ENCODE data around the gene NFYC. TPM values are rescaled to one million over a fixed set of nuclear protein-coding genes. Genes with fewer than 3 reads are reported as not detected.
A peak's percentile ranks its signal among the peaks of the same experiment; 100 is the strongest.

NFYC gene
- total RNA-seq, 1 donor from 2014 or later, result 75.9 TPM

DNA sequence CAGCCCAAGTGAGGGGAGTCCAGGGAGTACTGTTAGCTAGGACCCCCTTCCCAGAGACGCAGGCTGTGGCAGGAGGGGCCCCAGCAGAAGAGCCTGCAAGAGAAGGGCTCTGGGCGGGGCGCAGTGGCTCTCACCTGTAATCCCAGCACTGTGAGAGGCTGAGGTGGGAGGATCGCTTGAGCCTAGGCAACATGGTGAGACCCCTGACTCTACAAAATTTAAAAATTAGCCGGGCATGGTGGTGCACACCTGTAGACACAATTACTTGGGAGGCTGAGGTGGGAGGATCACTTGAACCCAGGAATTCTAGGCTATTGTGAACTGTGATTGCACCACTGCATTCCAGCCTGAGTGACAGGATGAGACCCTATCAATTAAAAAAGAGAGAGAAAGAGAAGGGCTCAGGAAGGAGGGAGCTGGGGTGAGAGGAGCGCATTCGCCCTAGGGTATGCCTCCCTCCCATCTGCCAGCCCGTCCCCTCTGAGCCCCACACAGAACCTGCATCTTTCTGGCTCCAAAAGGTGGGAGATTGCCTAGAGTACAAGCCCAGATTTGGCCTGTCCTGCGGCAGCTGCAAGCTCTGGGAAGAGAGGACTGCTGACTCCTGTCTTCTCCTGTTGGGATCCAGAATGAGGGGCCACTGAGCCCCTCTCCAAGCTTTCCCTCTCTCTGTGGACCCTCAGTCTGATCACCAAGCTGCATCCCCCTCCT is 95.6 kb downstream of the NFYC start:
- Histone ChIP-seq H3K4me1 (peaks cover 14 to 36% of the 10 kb centered on the region in 2 donors), H3K9me3 (no peaks in the 10 kb centered on the region), H3K27me3 (no peaks in the 10 kb centered on the region), H3K27ac (peak overlapping the region; percentile 82 to 91), H3K4me3 (no peak overlapping the region), H3K36me3 (no peaks in the 10 kb centered on the region)
- no peak for DNase-seq (ENCODE audit: low spot score in 2 of 2)
- intact Hi-C loops (cut with DNase I), result no loop called here
- TF ChIP-seq, protein P1, sequence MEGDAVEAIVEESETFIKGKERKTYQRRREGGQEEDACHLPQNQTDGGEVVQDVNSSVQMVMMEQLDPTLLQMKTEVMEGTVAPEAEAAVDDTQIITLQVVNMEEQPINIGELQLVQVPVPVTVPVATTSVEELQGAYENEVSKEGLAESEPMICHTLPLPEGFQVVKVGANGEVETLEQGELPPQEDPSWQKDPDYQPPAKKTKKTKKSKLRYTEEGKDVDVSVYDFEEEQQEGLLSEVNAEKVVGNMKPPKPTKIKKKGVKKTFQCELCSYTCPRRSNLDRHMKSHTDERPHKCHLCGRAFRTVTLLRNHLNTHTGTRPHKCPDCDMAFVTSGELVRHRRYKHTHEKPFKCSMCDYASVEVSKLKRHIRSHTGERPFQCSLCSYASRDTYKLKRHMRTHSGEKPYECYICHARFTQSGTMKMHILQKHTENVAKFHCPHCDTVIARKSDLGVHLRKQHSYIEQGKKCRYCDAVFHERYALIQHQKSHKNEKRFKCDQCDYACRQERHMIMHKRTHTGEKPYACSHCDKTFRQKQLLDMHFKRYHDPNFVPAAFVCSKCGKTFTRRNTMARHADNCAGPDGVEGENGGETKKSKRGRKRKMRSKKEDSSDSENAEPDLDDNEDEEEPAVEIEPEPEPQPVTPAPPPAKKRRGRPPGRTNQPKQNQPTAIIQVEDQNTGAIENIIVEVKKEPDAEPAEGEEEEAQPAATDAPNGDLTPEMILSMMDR (IDR thresholded peaks at IDR 0.05), result no peak

DNA sequence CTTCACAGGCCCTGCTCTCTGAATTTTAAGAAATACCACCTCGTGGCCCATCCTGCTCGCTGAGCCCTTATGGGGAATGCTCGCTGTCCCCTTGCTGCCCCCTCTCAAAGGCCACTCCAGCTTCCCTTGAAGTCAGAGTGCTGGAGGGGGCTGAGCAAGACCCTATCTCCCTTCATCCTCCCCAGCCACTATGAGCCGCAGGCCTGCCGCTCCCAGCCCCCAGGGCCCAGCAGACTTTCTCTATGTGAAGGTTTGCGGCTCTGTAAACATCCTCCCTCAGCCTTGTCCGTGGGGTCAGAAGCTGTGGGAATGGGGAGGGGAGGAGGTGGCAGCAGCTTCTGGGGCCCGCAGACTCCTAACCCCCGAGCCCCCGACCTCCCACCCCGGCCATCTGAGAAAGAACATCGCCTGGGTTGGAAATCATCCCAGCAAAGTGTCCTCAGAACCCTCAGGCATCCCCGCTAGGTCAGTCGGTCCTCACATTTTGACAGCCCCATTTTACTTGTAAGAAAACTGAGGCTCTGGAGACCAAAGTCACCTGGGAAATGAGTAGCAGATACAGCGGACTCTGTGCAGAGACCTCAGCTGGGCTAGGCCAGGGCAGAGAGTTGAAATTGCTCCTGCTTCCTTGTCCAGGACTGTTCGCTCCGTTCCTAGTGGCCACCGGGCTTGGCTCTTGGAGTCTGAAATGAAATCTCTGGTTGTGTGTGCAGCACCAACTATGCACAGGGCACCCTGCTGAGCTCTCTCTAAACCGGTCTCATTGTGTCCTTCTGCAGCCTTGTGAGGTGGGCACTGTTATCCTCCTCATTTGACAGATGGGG is 96.4 kb downstream of the NFYC start:
- no peaks in the 10 kb centered on the region for H3K36me3 ChIP-seq
- peak overlapping the region in 1 of 2 donors; percentile 91 for H3K27ac ChIP-seq
- TF ChIP-seq, protein P1 (IDR thresholded peaks at IDR 0.05), result no peak
- H3K9me3 ChIP-seq, result no peaks in the 10 kb centered on the region
- no peak for DNase-seq (ENCODE audit: low spot score in 2 of 2)
- no peak overlapping the region for H3K4me3 ChIP-seq
- intact Hi-C loops (cut with DNase I), result no loop called here
- H3K27me3 ChIP-seq, result no peaks in the 10 kb centered on the region
- H3K4me1 ChIP-seq, result peaks cover 14 to 31% of the 10 kb centered on the region in 2 donors

DNA sequence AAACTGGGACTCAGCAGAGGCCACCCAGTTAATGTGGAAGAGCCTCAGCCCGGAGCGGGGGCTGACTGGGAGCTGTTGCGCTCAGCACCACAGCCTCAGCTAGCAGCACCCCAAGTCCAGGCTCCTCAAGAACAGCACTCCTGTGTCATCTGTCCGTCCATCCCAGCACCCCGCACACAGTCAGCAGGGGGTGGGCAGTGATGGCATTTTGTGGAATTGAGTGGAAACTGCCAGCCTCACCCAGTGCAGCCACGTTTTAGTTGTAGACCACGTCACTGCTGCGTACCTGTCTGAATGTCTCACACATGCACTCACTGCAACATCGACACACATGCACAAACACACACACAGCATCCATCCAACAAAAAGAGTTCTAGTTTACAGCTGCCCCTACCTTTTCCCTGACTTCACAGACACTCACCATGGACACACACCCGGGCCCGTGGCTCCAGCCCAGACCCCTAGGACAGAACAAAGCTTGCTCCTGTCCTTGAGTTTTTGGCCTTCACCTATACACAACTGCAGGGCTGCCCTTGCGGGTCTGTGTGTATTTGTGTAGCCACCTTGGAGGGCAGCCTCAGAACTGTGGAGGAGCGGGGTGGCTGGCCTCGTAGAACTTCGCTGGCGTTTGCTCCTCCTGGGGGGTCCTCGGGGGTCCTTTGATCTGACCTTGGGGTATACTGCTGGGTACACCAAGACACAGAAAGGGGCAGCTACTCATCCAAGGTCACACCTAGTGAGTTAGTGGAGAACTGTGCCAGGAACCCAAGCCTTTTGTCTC is 97.2 kb downstream of the NFYC start:
- intact Hi-C loops (cut with DNase I), result no loop called here
- Histone ChIP-seq H3K36me3 (no peaks in the 10 kb centered on the region), H3K9me3 (no peaks in the 10 kb centered on the region), H3K4me3 (no peak overlapping the region), H3K4me1 (peaks cover 14 to 27% of the 10 kb centered on the region in 2 donors), H3K27me3 (no peaks in the 10 kb centered on the region), H3K27ac (peak overlapping the region in 1 of 2 donors; percentile 24)
- TF ChIP-seq, protein P1 (IDR thresholded peaks at IDR 0.05), result no peak
- DNase-seq (ENCODE audit: low spot score in 2 of 2), result no peak

DNA sequence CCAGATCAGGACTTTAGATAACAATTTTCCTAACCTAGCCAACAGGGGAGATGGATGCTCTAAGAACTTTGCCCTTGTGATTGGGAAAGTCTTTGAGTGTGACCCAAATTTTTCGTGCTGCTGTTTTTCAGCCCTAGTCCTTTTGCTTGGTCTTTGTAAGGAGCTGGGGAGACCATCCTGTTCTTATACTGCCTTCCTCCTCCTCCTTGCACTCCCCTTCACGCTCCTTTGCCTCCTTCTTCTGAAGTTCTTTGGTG is 97.8 kb downstream of the NFYC start:
- intact Hi-C loops (cut with DNase I), result no loop called here

More for the DNA sequence above, 97.8 kb downstream of the NFYC start:
- no peak overlapping the region for H3K4me3 ChIP-seq
- peaks cover 14 to 27% of the 10 kb centered on the region in 2 donors for H3K4me1 ChIP-seq
- H3K27me3 ChIP-seq, result no peaks in the 10 kb centered on the region
- no peak for DNase-seq (ENCODE audit: low spot score in 2 of 2)
- H3K36me3 ChIP-seq, result no peaks in the 10 kb centered on the region
- H3K27ac ChIP-seq, result peak overlapping the region in 1 of 2 donors; percentile 24
- TF ChIP-seq, protein P1 (IDR thresholded peaks at IDR 0.05), result no peak
- no peaks in the 10 kb centered on the region for H3K9me3 ChIP-seq
